Upper lobe of right lung (tissue), 1 donor: ENCODE measurements around the gene TINAGL1. TPM values are rescaled to one million over a fixed set of nuclear protein-coding genes. Genes with fewer than 3 reads are reported as not detected.

Experiments used
- ATAC-seq: fragments of 200-7000 bp; cut with Tn5 transposase; one replicate; pipeline ENCODE4 v1.9.1; 2020; ENCODE audit warnings: mild to moderate bottlenecking, moderate library complexity
- DNase-seq: peaks from one replicate; pipeline ENCODE4 v3.0.0-alpha.2; 2020
- H3K27ac ChIP-seq: fragments of 200-600 bp; one replicate; pipeline ENCODE4 v1.8.0; 2022
- H3K27me3 ChIP-seq: fragments of 200-600 bp; one replicate; pipeline ENCODE4 v1.8.0; 2022; ENCODE audit warnings: mild to moderate bottlenecking
- H3K36me3 ChIP-seq: fragments of 200-600 bp; one replicate; pipeline ENCODE4 v1.8.0; 2022
- H3K4me1 ChIP-seq: fragments of 200-600 bp; one replicate; pipeline ENCODE4 v1.8.0; 2022
- H3K4me3 ChIP-seq: fragments of 200-600 bp; one replicate; pipeline ENCODE4 v1.8.0; 2022; ENCODE audit warnings: mild to moderate bottlenecking
- H3K9me3 ChIP-seq: fragments of 200-600 bp; one replicate; pipeline ENCODE4 v1.8.0; 2022
- CTCF ChIP-seq: fragments of 200-600 bp; IDR thresholded peaks from one replicate; pipeline ENCODE4 v1.8.0; 2022; ENCODE audit warnings: antibody characterized with exemption
- intact Hi-C: fragments of 100-400 bp; cut with DNase I; formaldehyde crosslinking; loops from one replicate; pipeline ENCODE4 v1.11.0; 2022
- total RNA-seq: library from RNA; stranded (reverse); fragmentation: NEBNext Ultra II Directional; extraction: Animal tissue kit (Norgen Biotek cat#: 25700); gene quantifications from one replicate; pipeline ENCODE4 v1.2.1, GENCODE V29; 2021
- donor health status: DM: no; HTN: yes; CAD: no; lungs with severe emphysema.

TINAGL1 gene
- total RNA-seq, 1 donor from 2014 or later: 154 TPM

GRCh38 chr1:31633117-31633516 lies 56.8 kb downstream of the TINAGL1 start:
- no peak overlapping the region for H3K27ac ChIP-seq
- H3K27me3 ChIP-seq: no peaks in the 10 kb centered on the region
- H3K36me3 ChIP-seq: peaks cover 70% of the 10 kb centered on the region
- no peaks in the 10 kb centered on the region for H3K9me3 ChIP-seq
- peak; percentile 40 for ATAC-seq
- H3K4me3 ChIP-seq: no peak overlapping the region
- peaks cover 29% of the 10 kb centered on the region for H3K4me1 ChIP-seq
- peak; percentile 39 for TF ChIP-seq CTCF
- DNase-seq: no peak
- intact Hi-C loops: no loop called here

Other genes starting within 250 kb of the TINAGL1 start
- 63.6 TPM for gene FABP3, start 203.4 kb upstream of the TINAGL1 start, total RNA-seq
- gene SERINC2, start 163.3 kb upstream of the TINAGL1 start, total RNA-seq: 40.6 TPM
- gene HCRTR1, start 41.2 kb downstream of the TINAGL1 start, total RNA-seq: not detected
- 69.9 TPM for gene PEF1, start 68.4 kb downstream of the TINAGL1 start, total RNA-seq
- 28.9 TPM for gene COL16A1, start 127.5 kb downstream of the TINAGL1 start, total RNA-seq
- 0.69 TPM for gene ADGRB2, start 187.8 kb downstream of the TINAGL1 start, total RNA-seq
- gene SPOCD1, start 239.5 kb downstream of the TINAGL1 start, total RNA-seq: 31.4 TPM